HG02588 (cell line): ENCODE results near the gene CABLES2.

Source experiments
- ATAC-seq: cut with Tn5 transposase; IDR thresholded peaks from one replicate; pipeline ENCODE4 v1.9.1; 2021; ENCODE audit warnings: mild to moderate bottlenecking, moderate library complexity; ENCODE audit not compliant: unreplicated experiment

Gene CABLES2

DNA sequence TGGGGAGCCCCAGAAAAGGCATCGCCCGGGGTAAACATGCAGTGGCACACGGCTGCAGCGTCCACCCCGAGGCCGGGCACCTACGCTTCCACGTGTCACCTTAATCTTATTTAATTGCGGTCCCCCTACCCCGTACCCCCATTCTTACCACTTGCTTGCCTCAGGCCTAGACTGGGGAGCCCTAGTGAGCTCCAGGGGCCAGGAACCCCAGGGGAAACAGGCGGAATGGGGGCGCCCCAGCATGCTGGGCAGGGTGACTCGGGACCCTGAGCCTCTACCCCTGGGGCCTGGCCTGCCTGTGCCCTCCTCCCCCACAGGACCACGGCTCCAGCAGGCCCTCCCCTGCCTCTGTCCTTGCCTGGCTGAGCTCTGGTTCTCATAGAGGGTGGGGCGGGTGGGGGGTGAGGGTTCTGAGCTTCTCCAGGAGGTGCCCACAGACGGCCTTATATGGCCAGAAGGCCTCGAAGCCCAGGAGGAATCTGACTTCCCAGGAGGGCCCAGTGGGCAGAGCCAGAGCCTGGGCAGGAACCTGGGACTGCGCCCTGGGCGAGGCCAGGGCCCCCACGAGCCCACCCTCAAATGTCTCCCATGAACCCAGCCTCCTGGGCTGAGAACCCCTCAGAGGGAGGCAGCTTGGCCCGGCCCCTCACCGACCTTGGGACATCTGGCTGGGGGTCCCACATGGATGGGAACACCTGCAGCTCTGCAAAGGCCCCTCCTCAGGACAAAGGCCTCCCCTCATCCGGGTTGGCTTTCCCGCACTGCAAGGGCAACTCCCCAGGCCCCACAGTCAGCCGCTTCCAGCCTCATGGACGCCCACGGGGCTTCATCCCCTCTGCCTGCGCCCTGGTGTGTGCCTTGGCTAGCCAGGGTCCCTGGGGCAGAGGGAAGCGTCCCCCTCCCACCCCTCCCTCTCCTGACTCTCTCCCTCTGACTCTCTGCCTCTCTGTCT, 34.8 kb downstream of the CABLES2 start:
- ATAC-seq = no peak

DNA sequence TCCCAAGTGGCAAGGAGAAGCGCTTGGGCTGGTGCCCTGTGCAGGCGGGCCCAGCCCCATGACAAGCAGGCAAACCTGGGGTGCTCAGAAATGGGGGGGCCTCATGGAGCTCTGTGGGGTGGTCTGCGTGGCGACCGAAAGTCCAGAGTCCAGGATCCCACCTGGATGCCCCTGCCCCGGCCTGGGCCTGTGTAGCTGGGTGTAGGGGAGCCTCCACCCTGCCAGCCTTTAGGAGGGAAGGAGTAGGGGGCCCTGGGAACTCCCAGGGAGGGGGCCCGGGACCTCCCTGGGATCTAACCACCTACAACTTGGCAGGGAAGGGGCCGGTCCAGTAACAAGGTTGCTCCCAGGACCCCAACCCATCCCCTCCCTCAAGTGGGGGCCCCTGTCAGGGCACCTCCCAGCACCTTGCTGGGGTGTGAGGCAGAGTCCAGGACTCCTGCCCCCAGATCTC, 35.5 kb downstream of the CABLES2 start:
- ATAC-seq = no peak

DNA sequence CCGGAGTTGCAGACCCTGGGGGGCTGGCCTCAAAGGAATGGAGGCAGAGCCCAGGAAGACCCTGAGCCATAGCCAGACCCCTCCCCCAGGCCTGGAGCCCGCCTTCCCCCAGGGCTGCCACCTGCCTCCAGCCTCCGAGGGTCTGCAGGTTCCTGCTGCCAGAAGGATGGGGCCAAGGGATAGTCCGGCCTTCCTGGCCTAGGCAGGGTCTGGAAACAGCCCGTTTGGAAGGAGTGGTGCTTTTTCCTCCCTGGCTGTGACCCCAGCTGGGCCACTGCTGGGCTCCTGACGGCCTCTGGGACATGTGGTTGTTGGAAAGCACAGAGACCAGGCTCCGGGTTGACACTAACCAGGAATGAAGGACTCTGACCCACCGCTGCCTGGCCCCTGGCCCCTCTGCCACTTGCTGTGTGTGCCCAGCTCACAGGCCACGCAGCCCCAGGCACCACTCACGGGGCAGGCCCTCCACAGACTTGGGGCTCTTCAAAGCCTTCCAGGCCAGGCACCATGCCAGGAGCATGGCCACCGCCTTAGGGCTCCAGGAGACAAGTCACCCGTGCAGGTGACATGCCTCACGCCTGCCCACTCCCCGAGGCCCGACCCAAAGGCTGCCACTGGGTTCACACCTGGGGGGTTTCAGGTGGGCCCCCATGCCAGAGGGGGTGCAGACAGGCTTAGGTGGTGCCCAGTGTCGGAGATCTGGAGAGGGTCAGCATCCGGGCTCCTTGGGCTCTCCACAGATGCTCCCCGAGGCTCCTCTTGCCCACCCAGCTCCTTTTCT, 36.1 kb downstream of the CABLES2 start:
- no peak for ATAC-seq

DNA sequence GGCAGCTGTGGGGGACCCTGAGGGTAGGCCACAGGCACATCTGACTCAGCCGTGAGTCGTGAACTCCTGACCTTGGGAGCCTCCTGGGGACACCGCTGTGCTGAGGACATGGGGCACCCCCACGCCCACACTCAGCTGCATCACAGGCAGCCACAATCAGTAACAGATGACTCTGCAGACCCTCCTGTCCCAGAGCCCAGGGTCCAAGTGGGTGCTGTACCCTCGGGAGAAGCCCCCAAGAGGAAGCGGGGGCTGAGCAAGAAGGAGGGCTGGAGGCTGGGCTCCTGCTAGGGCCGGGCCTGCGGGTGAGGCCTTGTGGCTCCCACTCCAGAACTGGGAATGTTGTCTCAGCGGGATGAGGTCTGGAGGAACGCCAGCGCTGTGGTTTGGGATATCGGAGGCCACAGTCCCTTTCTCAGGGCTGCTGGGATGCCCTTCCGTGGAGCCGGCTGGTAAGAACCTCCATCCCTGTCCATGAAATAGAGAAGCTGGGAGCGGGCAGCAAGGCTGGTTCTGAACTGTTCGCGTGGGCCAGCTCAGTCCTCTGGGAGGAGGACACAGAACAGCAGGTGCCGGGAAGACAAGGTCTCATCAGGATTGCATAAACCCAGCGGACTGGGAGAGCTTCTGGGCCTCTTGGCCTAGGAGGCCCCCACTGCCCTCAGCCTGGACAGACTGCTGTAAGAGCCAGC, 36.8 kb downstream of the CABLES2 start:
- no peak for ATAC-seq

DNA sequence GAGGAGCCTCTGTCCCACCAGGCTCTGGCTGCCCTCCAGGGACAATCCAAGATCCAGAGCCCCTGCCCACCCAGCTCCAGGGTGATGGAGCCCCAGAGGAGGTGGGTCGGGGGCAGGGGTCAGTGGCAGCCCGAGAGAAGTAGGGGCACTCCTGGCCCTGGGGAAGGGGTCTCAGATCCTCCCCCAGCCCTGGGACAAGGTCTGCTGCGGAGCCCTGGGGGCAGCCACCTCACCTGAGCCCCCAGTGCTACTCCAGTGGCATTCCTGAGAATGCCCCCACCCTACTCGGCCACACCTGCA, 37.3 kb downstream of the CABLES2 start:
- no peak for ATAC-seq

DNA sequence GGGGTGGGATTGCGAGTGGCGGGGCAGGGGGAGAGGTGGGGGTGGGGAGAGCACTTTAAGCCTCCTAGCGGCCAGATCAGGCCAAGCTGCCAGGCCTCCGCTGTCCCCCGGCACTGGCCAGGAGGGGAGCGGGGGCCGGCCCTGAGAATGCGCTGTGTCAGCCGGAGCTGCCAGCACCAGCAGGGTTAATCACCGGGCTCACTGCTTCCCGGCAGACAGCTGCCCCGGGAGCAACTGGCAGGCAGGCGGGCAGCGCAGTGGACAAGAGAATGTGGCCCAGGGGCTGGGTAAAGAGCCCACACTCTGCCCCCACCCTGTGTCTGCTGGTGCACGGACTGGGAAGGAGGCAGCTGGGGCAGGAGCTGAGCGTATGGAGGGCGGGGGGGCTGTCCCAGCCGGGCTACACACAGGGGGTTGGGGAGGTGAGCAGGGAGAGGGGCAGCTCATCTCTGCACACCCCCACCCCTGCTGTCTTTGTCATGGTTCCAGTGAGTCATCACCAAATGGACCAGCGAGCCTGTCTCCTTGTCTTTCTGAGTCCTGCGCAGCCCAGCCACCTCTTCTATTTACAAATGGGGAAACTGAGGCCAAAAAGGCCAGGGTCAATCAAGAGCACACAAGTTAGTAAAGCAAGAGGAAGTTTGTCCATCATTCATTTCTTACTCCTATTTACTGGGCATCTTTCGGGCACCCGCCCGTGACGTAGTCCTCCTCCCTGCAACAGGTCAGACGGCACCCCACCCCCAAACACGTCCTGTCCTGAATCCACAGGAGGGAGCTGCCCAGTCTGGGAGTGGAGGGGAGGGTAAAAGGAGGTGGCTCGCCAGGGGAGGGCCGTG, 37.9 kb downstream of the CABLES2 start:
- no peak for ATAC-seq

DNA sequence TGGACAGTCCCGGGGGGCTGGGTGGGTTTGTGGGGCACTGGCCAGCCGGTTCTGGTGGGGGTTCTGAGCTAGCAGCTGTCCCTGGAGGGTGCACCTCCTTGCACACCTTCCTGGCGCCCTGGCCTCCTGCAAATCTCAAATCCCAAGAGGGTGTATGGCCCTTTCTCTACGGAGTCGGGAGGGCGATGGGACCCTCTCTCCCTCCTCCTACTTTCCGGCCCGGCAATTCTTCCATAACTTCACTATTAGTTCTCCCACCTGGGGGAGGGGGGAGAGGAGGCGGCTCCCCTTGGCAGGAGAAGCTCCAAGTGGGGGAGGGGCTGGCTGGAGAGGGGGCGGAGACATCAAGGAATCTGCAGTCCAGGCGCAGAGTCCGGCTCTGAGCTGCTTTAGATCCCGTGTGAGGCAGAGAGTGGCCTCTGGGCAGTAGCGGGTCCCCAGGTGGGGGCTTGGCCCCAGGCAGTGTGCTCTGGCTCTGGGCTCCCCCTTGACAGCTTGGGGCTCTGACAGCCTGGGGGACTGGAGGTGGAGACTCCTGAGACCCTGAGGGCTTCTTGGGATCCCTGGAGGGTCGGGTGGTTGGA, 38.6 kb downstream of the CABLES2 start:
- ATAC-seq = no peak

DNA sequence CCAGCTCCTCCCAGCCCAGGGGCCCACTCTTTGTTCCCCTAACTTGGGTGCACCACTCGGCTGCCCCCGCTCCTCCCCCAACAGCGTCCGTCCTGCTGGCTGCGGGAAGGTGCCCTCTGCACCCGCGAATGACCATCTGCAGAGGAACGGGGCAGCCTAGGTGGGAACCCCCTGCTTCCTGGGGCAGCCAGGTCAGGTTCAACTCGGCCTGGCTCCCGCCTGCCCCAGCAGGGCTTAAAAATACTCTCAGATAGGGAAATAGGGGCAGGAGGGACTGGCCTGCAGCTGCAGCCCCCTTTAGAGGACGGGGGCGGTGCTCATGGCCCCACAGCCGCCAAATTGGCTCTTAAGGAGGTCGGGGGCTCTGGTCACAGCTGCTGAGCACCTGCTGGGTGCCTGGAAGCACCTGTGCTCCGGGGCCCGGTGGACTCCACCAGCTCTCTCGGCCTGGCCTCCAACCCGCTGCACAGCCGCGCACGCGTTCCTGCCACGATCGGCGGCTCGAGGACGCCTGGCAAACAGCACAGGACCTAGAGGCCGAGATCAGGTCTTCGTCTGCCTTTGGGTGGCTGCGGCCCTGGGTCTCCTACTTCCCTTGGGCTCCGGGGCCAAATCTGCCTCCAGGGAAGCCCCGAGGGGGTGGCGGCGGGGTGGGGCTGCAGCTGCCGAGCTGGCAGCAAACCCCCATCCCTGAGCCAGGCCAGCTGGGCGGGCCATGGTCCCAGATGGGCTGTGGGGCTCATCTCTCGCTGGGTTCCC, 39.3 kb downstream of the CABLES2 start:
- no peak for ATAC-seq

DNA sequence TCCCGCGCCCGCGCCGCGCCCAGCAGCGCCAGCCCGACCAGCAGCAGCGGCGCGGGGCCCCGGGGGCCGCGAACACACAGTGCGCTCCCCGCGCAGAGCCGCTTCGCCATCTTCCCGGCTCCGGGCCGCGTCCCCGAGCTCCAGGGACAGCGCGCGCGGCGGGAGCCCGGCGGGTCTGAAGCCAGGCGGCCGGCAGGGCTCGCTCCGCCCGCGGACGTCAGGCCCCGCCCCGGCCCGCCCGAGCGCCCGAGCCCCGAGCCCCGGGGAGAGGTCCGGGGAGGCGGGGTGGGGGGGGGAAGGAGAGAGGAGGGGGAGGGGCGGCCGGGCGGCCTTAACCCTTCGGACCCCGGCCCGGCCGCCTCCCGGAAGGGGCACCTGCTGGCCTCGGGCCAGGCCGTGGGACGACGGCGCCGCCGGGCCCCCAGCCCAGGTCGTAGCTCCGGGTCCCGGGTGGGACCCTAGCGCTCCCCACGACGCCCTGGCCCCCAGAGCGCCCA, 39.9 kb downstream of the CABLES2 start, which contains the start of gene LAMA5:
LAMA5 (minus strand) TSS at position 177 of the 497 bp plus-strand sequence; CDS start at position 110, 67 bp downstream.
- ATAC-seq = no peak

DNA sequence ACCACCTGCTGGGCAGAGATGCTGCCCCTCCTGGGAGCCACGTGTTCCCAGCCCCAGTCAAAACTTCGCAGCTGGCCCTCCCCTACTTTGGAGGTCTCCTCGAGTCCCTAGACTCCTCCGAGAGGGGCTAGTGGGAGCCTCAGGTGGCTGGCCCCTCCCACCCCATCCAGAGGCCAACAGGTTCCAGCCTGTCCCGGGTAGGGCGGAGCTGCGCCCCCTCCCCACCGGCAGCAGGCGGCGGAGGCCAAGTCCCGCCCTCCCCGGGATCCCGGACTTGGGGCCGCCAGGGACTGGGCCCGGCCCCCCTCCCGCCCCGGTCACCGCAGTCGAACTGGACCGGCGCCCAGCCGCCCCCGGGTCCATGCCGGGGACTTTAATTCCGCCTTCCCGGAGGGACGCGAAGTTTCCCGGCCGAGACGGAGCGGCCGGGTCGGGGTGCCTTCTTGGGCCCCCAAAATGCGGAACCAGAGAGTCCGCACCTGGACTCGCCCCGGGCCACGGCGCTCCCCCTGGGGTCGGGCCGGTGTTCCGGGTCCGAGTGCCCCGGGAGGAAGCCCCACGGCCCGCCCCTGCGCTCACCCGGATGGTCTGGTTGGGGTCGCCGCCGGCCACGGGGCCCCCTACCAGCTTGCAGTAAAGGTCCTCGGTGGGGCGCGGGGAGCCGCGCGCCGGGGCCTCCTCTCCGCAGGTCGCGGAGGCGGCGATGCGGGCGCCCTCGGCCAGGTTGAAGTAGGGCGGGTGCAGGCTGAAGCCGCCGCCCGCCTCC, 40.5 kb downstream of the CABLES2 start:
- ATAC-seq = no peak

DNA sequence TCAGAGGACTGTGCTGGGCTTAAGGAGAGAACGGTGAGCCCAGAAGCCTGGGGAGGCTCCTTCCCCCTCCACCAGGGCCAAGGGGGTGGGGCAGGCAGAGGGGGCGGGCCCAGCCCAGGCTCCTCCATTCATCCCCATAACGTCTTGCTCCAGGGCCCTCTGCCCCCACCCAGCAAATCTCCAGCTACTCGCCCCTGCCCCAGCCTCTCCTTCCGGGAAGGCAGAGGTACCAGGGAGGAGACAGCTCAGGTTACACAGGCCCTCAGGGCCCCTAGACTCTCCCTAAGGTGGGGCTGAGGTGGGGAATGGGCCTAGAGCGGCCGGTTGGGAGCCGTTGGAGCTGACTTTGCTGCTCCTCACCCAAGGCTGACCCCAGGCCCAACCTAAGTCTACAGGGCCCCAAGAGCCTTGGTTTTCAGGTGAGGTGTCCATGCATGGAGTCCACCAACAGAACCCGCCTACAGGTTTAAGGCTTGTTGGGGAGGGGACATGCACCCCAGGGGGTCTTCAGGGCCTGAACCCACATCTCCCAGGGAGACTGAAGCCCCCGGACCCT, 41.2 kb downstream of the CABLES2 start:
- no peak for ATAC-seq

DNA sequence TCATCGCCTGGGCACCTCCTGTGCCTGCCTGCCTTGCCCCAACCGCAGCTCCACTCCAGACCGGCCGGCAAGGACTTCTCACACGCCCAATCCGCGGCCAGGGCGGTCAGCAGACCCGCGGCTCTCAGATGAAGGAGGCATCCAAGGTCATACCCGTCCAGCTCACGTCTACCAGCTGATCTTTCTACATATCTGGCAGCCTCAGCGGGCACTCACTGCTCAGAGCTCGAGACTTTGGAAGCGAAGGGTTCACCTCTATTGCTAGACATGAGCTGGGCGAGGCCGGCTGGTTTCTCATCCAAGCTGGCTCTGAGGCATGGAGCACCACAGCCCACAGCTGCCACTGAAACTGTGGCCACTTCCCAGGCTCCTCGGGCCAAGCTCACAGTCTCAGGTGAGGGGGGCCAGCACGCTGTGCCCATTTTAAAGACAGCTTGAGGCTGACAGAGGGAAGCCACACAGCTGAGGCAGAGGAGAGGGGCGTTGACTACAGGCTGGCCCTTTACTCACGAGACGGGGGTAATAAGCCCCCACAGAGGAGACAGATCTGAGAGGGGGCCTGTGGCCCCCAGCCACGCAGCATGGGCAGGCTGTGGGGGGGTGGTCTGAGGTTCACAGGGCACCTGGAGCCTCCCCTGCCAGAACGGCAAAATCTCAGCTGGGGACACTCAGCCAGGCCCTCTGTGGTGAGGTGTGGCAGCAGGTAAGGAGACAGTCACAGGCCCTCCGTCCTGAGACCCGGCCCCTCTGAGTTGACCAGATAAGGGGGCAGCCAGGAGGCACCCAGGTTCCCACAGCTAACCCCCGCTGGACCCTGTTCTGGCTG, 42.0 kb downstream of the CABLES2 start:
- no peak for ATAC-seq

DNA sequence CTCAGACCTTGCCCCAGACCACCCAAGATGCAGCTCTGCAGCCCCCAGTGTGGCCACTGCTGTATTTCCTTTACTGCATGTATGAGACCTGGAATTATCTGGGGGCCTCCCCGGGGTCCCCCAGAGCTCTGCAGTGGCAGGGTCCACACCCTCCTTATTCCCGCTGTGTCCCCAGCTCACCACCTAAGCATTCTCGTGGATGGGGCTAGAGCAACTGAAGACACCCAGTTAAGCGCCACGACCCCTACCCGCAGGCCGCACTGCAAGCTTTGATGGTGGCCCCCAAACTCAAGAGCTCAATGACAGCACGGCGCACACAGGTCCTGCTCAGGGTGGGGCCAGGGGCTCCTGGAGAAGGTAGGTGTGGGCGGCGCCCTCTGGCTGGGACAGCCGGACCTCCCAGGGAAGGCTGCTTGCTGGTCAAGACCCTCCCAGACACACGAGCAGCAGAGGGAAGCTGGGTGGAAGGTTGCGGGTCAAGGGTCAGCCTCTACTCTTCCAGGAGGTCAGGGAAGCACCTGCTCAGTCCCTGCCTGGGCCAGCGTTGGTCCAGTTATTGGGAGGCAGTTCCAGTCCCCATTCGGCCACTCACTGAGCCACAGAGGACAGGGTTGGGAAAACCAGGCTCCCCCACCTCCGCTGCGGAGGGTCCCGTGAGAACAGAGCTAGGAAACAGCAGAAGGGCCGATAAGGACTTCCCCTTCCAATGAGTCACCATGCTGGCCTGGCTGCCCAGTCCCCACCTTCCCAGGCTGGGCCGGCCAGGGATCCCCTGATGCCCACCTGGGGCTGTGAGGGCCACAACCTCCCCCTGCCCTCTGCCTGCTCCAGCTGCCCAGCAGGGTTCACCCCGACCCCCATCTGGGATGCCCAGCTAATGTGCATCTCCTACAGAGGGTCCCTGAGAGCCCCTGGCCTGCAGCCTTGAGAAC, 42.9 kb downstream of the CABLES2 start:
- ATAC-seq = no peak

DNA sequence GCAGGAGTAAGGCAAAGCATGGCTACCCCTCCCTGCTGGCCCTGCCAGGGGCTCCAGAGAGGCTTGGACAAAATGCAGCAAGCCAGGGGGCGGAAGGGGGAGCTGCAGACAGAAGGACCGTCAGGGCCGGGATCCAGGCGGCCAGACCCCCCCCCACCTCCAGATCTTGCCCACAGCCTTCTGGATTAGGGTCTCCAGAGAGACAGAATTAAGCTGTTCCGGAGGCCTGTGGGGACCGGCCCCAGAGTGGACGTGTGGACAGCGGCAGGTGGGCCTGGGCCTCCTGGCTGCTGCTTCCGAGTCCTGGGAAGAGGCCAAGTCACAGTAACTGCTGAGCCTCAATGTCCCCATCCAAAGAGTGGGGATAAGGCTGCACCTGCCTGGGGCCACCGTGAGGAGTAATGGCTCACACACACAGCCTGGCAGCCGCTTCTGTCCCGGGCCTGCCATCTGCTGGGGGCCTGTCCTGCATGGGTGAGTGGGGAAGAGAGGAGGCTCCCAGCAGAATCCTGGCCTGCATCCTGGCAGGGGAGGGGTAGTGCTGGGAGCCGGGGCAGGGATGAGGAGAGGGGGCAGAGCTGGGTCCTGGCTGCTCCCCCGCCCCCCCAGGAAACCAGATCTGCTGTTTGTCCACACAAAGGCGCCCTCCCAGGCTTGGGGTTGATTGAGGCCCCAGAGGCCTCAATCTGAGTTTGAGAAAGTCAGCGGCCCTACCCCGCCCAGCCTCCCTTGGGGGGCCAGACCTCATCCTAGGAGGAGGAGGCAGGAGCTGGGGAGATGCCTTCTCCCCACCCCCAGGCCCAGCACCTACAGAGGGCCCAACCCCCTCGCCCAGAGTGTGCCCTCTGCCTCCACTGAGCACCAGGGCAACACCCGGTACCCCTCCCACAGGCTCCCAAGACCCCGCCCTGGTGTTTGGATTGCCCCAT, 43.8 kb downstream of the CABLES2 start:
- ATAC-seq = no peak

DNA sequence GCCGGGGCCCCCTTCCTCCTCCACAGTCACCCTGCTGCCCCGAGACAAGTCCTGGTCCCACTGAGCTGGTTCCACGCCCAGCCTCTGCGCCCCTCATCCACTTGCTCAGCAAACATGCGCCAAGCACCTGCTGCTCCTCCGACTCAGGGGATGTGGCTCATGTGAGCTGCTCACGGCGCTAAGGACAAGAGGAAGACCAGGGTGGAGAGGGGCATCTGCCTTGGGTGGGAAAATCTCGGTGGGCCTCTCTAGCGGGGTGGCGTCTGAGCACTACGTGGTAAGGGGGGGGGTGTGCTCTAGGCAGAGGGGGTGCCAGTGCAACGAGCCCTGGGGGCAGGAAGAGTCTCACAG, 44.5 kb downstream of the CABLES2 start:
- no peak for ATAC-seq
